ENCODE measurements around the gene N4BP3.
"Not testable (repeated sequence)": the region's sequence is repeated elsewhere in the genome, so short reads cannot be mapped to it uniquely, and the experiment has no call there.

The N4BP3 gene

DNA sequence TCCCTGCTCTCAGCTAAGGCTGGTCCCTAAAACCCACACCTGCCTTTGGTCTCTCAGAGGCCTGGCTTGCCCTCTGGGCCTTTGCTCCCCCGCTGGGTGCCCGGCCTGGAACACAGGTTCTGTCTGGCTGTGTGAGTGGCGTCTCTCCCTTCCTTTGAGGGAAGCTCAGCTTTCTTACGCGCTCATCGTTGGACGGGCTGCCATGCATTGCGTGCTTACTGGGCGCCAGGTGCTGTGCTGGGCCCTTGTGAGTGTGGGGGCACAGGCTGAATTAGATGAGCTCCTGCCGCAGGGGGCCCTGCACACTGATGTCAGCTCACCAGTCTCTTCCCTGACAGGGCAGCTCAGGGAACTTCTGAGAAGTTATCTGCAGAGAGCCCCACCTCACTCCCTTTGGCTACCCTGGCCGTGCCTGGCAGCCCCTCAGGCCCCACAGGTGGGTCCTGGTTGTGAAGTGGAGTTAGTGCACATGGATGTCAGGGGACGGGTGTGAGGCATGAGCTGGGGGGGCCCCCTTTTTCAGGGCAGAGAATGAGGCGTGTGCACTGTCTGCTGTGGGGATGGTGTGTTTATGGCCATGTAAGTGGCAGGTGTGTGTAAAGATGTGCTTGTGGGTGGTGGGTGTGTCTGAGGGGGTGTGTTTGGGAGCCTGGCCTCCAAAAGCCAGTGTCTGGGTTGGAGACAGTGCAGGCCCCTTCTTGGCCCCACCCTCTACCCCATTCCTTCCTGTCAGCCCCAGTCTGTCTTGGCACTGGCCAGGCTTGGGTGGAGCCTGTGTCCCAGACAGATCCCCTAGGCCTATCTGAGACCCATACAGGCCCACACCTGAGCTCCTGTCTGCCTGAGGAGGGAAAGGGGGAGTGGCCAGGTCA lies 10.0 kb downstream of the N4BP3 start:
- no peak for DNase-seq

DNA sequence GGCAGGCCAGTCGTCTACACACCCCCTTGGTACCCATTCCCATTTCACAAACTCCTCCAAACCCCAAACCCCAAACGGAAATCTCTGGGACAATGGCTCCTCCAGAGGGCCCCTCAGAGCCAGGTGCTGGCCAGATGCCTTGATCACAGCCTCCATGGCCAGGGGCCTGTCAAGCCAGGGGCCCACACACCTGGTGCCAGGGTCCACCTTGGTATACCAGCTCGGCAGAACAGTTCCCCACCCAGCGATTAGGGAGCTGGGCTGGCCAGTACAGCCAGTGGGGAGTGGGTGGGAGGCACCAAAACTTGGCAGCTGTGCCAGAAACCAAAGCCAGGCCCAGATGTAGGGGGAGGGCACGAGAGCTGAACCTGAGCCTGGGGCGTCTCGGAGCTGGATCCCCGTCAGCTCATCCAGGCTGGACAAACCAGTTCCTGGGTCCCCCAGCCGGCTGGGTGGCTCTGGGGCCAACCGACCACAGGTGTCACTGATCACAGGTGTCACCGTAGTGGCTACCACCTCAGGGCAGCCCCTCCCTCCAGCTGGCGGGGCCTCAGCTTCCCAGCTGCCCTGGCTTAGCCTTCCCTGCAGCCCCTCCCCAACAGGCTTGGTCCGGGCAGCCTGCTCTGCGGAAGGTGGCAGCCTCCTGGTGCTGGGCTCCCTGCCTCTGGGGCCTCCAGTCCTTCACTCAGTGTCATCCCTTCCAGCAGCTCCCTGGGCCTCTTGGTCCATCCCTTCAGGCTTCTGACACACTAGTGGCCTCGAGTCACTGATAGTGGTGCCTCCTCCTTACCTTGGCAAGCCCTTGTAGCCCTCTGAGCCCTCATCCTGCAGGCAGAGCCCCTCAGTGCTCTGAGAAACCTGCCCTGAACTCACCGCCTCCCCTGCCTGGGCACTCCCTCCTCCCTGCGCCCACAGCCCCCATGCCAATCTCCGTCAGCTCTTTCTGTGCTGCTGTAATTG lies 10.9 kb downstream of the N4BP3 start:
- no peak for DNase-seq

DNA sequence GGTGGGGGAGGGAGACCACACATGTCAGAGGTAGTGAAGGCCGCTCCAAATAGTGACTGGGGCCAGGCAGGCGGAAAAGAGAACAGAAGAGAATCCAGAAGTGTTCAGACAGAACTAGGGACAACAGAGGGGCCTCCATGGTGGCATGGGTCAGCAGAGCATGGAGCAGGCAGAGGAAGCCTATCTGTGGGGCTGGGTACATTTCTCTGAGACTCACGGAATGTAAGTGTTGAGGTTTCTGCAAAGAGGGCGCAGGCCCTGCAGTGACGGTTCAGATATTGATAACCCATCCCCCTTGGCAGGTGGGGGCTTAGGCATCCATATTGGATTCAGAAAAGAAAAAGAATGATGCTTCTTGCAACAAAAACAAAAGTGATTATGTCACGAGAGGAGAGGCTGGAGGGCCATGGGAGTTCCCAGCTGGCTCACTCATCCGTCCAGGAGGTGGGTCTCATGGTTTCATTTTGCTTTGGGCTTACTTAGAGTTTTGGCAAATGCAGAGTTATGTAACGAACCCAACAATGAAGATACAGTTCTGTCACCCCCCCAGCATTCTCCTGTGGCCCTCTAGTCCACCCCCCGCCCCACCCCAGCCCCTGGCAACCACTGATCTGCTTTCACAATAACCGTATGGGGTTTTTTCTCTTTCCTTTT lies 12.0 kb downstream of the N4BP3 start:
- DNase-seq, result no peak

DNA sequence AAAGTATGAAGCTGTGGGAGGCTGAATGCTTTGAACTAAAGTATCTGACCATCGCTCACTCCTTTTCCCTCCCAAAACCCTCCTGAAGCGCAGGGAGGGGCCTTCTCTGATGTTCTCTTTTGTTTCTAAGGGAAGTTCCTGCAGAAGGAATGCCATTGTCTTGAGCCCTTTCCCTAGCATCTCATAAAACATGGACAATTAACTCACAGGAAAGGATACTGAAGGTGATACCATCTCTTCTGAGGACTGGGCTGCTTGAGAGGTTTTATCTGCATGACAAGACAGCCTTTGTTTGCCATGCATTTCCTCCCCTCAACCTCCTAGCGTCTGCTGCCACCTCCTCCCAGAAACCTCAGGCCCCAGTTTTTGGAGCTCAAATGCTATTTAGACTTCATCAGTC lies 13.2 kb downstream of the N4BP3 start:
- DNase-seq, result no peak

DNA sequence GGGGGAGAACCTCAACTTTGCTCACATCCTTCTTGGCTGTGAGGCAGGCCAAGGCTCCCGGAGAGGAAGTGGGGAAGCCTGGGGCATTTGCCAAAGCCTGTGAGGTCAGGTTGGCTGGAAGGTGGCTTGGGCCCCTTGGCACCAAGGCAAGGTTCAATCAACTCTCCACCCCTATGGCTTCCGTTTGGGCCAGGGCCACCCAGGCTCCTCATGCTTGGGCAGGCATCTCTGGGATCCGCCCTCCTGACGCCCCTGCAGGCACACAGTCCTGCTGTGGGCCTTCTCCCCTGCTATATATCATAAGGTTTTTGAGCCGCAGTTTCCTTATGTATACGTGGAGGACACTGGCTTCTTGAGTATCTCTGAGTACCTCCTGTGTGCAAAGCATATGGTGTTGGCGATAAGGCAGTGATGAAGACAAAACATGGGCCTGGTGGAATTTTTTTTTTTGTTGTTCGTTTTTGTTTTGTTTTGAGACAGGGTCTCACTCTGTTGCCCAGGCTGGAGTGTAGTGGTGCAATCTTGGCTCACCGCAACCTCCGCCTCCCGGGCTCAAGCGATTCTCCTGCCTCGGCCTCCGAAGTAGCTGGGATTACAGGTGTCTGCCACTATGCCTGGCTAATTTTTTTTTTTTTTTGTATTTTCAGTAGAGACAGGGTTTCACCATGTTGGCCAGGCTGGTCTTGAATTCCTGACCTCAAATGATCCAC lies 14.1 kb downstream of the N4BP3 start:
- not testable (repeated sequence) for DNase-seq

DNA sequence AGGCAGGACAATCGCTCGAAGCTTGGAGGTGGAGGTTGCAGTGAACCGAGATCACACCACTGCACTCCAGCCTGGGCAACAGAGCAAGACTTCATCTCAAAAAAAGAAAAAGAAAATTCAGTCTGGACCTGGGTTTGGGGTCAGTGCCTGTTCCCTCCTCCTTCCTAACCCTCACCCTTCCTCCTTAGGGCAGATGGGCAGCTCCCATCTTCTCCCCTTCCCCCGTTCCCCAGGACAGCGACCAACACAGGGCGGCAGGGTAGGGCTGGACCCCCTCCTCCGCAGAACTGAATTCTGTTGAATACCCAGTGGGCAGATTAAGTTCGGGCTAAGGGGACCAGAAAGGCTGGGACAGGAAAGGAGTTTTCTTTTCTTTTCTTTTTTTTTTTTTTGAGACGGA lies 16.0 kb downstream of the N4BP3 start:
- no peak for DNase-seq

DNA sequence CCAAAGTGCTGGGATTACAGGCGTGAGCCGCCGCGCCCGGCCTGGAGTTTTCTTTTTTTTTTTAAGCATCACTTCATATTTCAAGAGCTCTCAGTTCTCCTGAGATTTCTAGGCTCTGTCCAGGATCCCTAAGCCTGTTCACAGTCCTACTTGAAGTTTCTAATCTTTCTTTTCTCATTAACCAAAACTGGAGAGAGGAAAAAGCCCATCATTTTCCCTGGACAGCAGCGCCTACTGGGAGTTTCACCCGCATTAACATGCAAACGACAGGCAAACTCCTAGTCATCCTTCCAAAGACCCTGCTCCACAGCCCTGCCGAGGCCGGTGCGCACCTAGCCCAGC lies 16.9 kb downstream of the N4BP3 start:
- not testable (repeated sequence) for DNase-seq

DNA sequence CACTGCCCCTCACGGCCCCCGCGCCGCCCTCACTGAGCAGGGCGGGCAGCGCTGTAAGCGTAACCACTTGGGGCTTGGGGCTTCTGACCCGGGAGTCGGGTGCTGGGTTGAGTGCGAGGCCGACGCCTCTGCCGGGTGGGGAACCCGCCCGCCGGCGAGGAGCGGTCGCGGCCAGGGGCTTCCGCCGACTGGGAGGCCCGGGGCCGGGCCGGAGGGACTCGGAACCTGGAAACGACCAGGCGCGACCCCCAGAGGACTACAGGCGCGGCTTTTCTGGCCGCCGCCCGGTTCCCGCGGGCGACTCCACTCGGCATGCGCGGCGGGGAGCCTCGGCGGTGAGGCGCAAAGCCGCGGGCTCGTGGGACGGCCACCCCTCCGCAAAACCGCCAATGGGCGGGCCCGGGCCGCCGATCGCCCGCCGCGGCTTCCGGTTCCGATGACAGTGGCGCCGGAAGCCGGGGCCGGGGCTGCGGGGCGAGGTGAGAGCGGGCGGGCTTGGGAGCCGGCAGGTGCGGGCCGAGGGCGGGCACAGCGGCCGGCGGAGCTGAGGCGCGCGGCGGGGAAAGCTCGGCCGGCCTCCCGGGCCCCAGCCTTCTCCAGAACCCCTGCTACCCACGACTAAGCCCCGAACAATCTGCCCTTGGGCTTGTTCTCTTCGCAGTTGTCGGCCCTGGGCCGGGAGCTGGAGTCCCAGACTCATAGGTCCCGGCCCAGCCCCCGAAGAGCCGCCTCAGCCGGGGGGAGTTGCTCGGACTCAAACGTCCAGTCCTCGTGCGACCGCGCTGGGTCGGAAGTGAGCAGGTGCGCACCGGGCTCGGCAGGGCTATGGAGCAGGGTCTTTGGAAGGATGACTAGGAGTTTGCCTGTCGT lies 17.5 kb downstream of the N4BP3 start, which contains the start of gene RMND5B:
Gene RMND5B (plus strand): TSS at position 439 of the 870 bp plus-strand sequence. CDS start 7,106 bp downstream, outside the sequence.
- DNase-seq, result peak in 1 of 2 donors; percentile 43

DNA sequence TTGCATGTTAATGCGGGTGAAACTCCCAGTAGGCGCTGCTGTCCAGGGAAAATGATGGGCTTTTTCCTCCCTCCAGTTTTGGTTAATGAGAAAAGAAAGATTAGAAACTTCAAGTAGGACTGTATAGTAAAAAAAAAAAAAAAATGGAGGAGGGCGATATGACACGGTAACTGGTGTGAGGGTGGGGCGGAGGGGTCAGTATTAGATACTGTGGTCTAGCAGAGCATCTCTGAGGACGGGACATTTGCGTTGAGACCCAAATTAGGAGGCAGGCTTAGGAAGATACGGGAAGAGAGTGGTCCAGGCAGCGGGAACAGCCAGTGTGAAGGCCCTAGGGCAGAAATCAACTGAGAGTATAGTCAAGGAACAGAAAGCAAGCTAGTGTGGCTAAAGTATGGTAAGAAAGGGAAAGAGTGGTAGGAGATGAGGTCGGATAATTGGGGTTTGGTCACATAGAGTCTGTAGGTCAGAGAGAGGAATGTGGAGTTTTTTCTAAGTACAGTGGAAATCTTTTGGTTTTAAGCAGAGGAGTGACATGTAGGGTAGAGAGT lies 18.2 kb downstream of the N4BP3 start:
- no peak for DNase-seq

DNA sequence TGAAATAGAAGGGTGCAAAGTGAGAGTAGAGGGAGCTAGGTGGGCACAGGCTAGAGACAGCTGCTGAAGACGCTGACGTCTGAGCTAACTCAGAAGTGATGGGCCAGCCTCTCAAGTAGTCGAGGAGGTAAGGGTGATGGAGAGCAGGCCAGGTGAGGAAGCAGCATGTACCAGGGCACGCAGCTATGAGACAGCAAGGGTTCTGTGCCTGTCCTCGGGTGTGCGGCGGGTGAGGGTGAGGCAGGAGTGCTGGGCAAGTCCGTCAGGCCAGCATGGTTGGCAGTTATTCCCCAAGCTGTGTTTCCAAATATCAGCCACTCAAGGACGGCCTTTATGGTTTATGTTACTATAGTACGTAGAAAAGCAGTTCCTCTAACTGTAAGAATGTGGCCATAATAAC lies 23.7 kb downstream of the N4BP3 start:
- DNase-seq, result no peak

DNA sequence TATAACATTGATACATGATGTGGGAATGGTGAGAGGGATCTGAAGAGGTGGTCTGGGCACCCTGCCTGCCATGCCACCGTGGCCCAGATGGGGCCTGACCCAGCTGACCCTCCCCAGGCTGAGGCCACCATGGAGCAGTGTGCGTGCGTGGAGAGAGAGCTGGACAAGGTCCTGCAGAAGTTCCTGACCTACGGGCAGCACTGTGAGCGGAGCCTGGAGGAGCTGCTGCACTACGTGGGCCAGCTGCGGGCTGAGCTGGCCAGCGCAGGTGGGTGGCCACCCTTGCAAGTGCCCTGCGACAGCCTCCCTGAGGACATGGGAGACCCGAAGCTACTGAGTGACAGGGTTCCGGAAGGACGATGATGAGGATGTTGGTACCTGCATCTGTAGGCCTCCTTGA lies 24.7 kb downstream of the N4BP3 start:
- no peak for DNase-seq

DNA sequence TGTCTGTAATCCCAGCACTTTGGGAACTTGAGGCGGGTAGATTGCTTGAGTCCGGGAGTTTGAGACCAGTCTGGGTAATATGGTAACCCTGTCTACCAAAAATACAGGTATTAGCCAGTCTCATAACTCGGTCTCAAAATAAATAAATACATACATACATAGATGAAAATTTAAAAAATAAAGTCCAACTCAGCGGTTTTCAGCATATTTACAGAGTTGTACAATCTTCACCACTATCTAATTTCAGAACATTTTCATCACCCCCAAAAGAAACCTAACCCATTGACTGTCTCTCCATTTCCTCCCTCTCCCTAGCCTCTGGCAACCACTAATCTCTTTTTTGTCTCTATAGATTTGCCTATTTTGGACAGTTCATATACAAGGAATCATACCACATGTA lies 28.2 kb downstream of the N4BP3 start:
- DNase-seq, result no peak

DNA sequence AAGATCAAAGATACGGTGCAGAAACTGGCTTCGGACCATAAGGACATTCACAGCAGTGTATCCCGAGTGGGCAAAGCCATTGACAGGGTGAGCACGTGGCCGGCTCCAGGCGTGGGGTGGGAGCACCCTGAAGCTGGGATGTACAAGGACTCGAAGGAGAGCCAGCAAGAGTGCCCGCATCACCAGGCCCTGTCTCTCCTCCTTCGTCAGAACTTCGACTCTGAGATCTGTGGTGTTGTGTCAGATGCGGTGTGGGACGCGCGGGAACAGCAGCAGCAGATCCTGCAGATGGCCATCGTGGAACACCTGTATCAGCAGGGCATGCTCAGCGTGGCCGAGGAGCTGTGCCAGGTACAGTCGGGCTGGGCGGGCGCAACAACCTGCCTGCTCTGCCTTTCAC lies 29.3 kb downstream of the N4BP3 start:
- no peak for DNase-seq

DNA sequence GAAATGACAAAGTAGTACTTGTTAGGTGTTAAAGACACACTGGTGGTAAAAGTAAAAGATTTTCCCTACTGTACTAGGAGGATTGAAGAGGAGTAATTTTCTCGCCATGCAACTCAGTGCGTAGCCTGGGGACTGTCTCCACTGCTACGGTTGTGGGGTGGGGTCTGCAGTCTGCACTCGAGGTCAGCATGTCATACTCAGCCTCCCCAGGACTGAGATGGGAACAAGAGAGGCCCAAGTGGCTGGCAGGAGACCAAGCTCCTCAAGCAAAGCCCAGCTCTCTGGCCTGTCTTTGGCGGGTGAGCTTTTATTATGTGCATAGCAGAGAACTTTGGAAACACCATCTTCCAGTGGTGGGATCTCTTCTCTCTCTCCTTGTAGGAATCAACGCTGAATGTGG lies 29.9 kb downstream of the N4BP3 start:
- DNase-seq, result no peak

DNA sequence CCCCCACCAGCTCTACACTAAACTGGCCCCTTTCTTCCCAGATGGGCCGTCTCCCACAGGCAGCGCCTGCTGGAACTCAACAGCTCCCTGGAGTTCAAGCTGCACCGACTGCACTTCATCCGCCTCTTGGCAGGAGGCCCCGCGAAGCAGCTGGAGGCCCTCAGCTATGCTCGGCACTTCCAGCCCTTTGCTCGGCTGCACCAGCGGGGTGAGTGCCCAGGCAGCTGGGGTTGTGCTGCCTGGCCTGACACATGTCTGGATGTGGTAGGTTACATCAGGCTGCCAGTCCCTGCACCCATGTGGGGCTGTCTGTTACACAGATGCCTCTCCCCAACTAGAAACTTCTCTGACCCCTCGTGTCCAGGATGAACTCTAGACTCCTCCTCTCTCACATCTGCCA lies 30.6 kb downstream of the N4BP3 start:
- DNase-seq, result no peak

DNA sequence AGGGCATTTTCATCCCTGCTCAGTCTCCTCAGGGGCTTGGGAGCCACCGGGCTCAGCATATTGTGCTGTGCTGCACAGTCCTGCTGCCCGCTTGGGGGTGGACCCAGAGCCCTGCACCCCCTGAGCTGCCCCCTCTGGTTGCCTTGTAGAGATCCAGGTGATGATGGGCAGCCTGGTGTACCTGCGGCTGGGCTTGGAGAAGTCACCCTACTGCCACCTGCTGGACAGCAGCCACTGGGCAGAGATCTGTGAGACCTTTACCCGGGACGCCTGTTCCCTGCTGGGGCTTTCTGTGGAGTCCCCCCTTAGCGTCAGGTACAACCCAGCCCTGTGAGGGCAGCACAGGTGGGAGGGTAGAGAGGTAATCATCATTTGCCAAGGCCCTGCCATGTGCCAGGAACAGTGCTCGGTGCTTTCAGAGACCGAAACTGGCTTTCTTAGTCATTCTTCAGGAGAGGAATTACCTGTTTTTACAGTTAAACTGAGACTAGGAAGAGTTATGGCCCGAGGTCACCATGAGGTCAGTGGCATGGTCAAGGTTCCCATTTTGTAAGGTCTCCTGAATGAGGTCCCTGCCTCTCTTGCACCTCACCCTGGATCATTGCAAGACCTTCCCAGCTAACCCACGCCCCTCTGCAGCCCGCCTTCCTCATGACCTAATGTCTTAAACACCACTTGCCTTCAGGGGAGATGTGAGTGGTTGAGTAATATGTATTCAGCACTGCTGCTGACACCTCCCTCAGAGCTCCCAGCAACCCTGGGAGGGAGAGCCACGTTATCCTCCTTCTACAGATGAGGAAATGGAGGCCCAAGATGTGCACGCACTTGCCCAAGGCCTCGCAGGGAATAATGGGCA lies 32.9 kb downstream of the N4BP3 start:
- DNase-seq, result peak in 1 of 2 donors; percentile 25

DNA sequence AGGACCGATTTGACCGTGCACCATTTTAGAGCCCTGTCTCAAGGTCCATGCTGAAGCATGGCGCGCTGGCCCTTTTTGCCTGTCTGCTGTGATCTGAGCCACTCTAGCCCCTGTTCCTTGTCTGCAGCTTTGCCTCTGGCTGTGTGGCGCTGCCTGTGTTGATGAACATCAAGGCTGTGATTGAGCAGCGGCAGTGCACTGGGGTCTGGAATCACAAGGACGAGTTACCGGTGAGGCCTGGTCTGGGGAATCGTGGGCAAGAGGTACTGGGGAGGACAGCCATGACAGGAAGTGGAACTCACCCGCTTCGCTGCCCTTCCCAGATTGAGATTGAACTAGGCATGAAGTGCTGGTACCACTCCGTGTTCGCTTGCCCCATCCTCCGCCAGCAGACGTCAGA lies 34.1 kb downstream of the N4BP3 start:
- DNase-seq, result no peak

DNA sequence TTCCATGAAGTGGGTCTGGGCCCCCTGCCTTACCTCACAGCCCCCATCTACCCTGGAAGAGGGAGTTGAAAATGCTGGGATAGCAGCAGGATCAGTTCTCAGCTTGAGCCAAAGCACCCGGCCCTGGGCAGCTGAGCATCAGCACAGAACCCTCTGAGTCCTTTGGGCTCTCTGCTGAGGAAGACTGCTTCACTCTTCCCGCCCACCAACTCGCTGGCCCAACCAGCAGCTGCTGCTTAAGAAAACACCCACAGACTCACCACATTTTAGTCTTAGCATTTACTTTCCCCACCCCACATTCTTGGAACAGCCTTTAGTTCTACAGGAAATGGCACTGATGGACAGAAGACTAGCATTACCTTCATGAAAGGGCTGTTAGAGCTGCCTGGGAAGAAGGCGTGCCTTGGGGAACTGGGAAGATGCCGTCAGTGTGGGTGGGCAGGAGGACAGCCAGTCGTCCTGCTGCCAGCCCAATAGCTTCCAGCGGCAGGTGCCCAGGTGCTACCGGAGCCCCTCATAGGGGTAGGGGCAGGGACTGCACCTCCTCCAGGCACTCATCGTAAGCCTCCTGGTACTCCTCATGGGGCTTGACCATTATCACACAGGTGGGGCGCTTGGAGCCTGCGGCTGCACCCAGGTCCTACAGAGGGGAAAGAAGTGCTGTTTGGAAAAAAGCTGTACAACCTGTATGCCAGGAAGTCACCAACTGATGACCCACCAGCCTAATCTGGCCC lies 36.0 kb downstream of the N4BP3 start:
- DNase-seq, result no peak

DNA sequence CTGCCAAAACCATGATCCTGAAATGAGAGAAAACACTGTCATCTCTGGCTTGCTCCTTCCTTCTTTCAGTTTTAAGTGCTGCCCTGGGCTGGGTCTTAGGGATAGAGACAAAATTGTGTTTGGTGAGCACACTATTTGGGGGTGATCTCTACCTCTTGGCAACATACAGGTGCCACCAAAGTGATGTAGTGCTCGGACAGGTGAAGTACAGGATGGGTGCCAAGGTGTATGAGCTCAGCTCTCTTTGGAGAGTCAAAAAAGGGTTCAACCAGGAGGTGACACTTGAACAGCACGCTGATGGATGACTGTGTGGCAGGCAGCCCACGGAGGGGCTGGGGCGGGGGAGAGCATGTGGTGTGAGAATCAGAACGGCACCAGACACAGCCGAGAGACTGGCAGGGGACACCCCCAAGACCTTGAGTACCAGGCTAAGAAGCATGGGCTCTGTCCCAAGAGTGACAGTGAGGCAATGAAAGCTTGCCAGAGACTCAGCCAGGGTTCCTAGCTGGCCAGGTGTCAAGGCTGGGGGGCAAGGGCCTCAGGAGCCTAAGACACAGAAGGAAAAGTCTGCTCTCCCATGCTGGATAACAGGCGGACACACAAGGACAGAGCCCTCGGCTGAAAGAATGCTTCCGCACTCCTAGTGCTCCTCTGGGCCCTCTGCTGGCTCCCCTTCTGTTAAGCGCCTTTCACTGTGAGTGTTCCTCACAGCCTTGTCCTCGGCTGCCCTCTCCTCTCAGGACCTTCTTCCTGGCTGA lies 37.8 kb downstream of the N4BP3 start:
- no peak for DNase-seq
